ENCODE data around the gene PGAM4. TPM values are rescaled to one million over a fixed set of nuclear protein-coding genes. Genes with fewer than 3 reads are reported as not detected.

Gene PGAM4
- total and polyA plus RNA-seq, 2 donors (not counting 1 experiment from before 2014, with no cell fraction given) = not detected

GRCh38 chrX:77960567-77960966 lies 8.9 kb downstream of the PGAM4 start:
- Histone ChIP-seq H3K4me1 (ENCODE audit: control insufficient read depth in 2 of 2, insufficient read depth in 2 of 2, low read length in 2 of 2) (no peaks in the 10 kb centered on the region), H4K20me1 (ENCODE audit: control insufficient read depth, insufficient read depth, low read length, poor library complexity, severe bottlenecking) (peaks cover 4% of the 10 kb centered on the region), H3K4me2 (replicated peaks; ENCODE audit: low read depth, low read length, poor library complexity, severe bottlenecking) (no peak overlapping the region), H3K36me3 (replicated peaks in 1 of 2; ENCODE audit: control extremely low read depth in 1 of 2, control insufficient read depth in 1 of 2, extremely low read depth in 1 of 2, insufficient read depth in 2 of 2, low read length in 1 of 2) (no peaks in the 10 kb centered on the region), H3K9ac (ENCODE audit: low read length) (no peak overlapping the region), H3K79me2 (ENCODE audit: control insufficient read depth, insufficient read depth, low read length) (peaks cover 9% of the 10 kb centered on the region), H3K4me3 (ENCODE audit: control extremely low read depth in 1 of 5, extremely low read depth in 1 of 5, insufficient read depth in 1 of 5, low read depth in 2 of 5, low read length in 4 of 5) (no peak overlapping the region), H3K9me3 (ENCODE audit: control extremely low read depth in 1 of 3, control insufficient read depth in 2 of 3, insufficient read depth in 1 of 3, low read length in 2 of 3) (no peaks in the 10 kb centered on the region), H3K27me3 (replicated peaks in 1 of 4; ENCODE audit: control extremely low read depth in 1 of 4, control insufficient read depth in 3 of 4, insufficient read depth in 4 of 4, low read length in 3 of 4) (no peaks in the 10 kb centered on the region), H3K27ac (ENCODE audit: low read length in 2 of 2) (no peak overlapping the region), H2AFZ (ENCODE audit: insufficient read depth, low read depth, low read length, poor library complexity, severe bottlenecking) (no peak overlapping the region)
- WGBS (ENCODE audit: insufficient coverage) = no CpG with 5 or more reads among the region's 1 CpG
- Mint-ChIP-seq H3K9me3 (ENCODE audit: insufficient read depth) (no peaks in the 10 kb centered on the region), H3K27ac (no peak overlapping the region), H3K4me3 (no peak overlapping the region), H3K27me3 (no peaks in the 10 kb centered on the region), H3K4me1 (peaks cover 13% of the 10 kb centered on the region)
- no peak for TF ChIP-seq EZH2 (IDR thresholded peaks at IDR 0.05; ENCODE audit: borderline replicate concordance, insufficient read depth, low read depth, low read length, poor library complexity, severe bottlenecking)
- no peak for TF ChIP-seq CTCF (IDR thresholded peaks at IDR 0.05)
- DNase-seq (no peak), ATAC-seq (ENCODE audit: low read depth) (no peak)
- ChIA-PET POLR2A (no interaction called here), CTCF (interaction anchor here (0.6 kb wide), 1 partner anchor 1681 kb away, joined by 3 read pairs; no protein-coding TSS in a partner anchor)
- intact Hi-C loops (cut with micrococcal nuclease) = no loop called here

- H3K27ac Mint-ChIP-seq = no peak overlapping the region
- no peaks in the 10 kb centered on the region for H3K9me3 Mint-ChIP-seq (ENCODE audit: insufficient read depth)
- no CpG with 5 or more reads among the region's 1 CpG for WGBS (ENCODE audit: insufficient coverage)
- no peak overlapping the region for H3K9ac ChIP-seq (ENCODE audit: low read length)
- intact Hi-C loops (cut with micrococcal nuclease) = no loop called here
- no peak for DNase-seq
- ChIA-PET POLR2A (no interaction called here), CTCF (no interaction called here)
- H3K4me3 ChIP-seq (ENCODE audit: control extremely low read depth in 1 of 5, extremely low read depth in 1 of 5, insufficient read depth in 1 of 5, low read depth in 2 of 5, low read length in 4 of 5) = no peak overlapping the region
- no peaks in the 10 kb centered on the region for H3K4me1 ChIP-seq (ENCODE audit: control insufficient read depth in 2 of 2, insufficient read depth in 2 of 2, low read length in 2 of 2)
- ATAC-seq (ENCODE audit: low read depth) = no peak
- no peaks in the 10 kb centered on the region for H4K20me1 ChIP-seq (ENCODE audit: control insufficient read depth, insufficient read depth, low read length, poor library complexity, severe bottlenecking)
- H3K79me2 ChIP-seq (ENCODE audit: control insufficient read depth, insufficient read depth, low read length) = peaks cover 6% of the 10 kb centered on the region
- H3K36me3 ChIP-seq (replicated peaks in 1 of 2; ENCODE audit: control extremely low read depth in 1 of 2, control insufficient read depth in 1 of 2, extremely low read depth in 1 of 2, insufficient read depth in 2 of 2, low read length in 1 of 2) = no peaks in the 10 kb centered on the region
- no peak overlapping the region for H3K4me2 ChIP-seq (replicated peaks; ENCODE audit: low read depth, low read length, poor library complexity, severe bottlenecking)
- H3K9me3 ChIP-seq (ENCODE audit: control extremely low read depth in 1 of 3, control insufficient read depth in 2 of 3, insufficient read depth in 1 of 3, low read length in 2 of 3) = no peaks in the 10 kb centered on the region
- H3K27ac ChIP-seq (ENCODE audit: low read length in 2 of 2) = no peak overlapping the region
- H2AFZ ChIP-seq (ENCODE audit: insufficient read depth, low read depth, low read length, poor library complexity, severe bottlenecking) = no peak overlapping the region
- H3K27me3 ChIP-seq (replicated peaks in 1 of 4; ENCODE audit: control extremely low read depth in 1 of 4, control insufficient read depth in 3 of 4, insufficient read depth in 4 of 4, low read length in 3 of 4) = no peaks in the 10 kb centered on the region
- TF ChIP-seq EZH2 (IDR thresholded peaks at IDR 0.05; ENCODE audit: borderline replicate concordance, insufficient read depth, low read depth, low read length, poor library complexity, severe bottlenecking) (no peak), CTCF (IDR thresholded peaks at IDR 0.05) (no peak)
- no peak overlapping the region for H3K4me3 Mint-ChIP-seq
- H3K27me3 Mint-ChIP-seq = no peaks in the 10 kb centered on the region
- H3K4me1 Mint-ChIP-seq = peaks cover 8% of the 10 kb centered on the region
Measured at GRCh38 chrX:77953708-77954107, 15.7 kb downstream of the PGAM4 start.

Measured in B cell (primary cell).